Activated naive CD4-positive, alpha-beta T cell treated with anti-CD3 and anti-CD28 coated beads, Interleukin-2, amount 10 ng/mL, durations not matched to agents 7 days and 5 days (primary cell): ENCODE measurements around the gene BEGAIN.
A peak's percentile ranks its signal among the peaks of the same experiment; 100 is the strongest.

Experiments
- CTCF ChIA-PET: fragments of 350-600 bp; sonication (Branson Sonifier 250); formaldehyde crosslinking; loops from one replicate; lab custom pipeline; 2021; ENCODE audit warnings: antibody characterized with exemption; lab: Charles Lee
- DNase-seq: peaks from one replicate; pipeline ENCODE4 v3.0.0-alpha.2; 2020
- H3K27ac Mint-ChIP-seq: one replicate; pipeline ENCODE4 v1.8.0; 2021; ENCODE audit warnings: mild to moderate bottlenecking, moderate library complexity, mixed read lengths
- H3K27me3 Mint-ChIP-seq: one replicate; pipeline ENCODE4 v1.8.0; 2021; ENCODE audit warnings: mild to moderate bottlenecking, mixed read lengths
- H3K36me3 Mint-ChIP-seq: one replicate; pipeline ENCODE4 v1.8.0; 2021; ENCODE audit warnings: mixed read lengths
- H3K4me1 Mint-ChIP-seq: one replicate; pipeline ENCODE4 v1.8.0; 2021; ENCODE audit warnings: mixed read lengths
- H3K4me3 Mint-ChIP-seq: one replicate; pipeline ENCODE4 v1.8.0; 2021; ENCODE audit warnings: mild to moderate bottlenecking, moderate library complexity, mixed read lengths
- H3K9me3 Mint-ChIP-seq: one replicate; pipeline ENCODE4 v1.8.0; 2021; ENCODE audit warnings: mixed read lengths

BEGAIN gene

DNA sequence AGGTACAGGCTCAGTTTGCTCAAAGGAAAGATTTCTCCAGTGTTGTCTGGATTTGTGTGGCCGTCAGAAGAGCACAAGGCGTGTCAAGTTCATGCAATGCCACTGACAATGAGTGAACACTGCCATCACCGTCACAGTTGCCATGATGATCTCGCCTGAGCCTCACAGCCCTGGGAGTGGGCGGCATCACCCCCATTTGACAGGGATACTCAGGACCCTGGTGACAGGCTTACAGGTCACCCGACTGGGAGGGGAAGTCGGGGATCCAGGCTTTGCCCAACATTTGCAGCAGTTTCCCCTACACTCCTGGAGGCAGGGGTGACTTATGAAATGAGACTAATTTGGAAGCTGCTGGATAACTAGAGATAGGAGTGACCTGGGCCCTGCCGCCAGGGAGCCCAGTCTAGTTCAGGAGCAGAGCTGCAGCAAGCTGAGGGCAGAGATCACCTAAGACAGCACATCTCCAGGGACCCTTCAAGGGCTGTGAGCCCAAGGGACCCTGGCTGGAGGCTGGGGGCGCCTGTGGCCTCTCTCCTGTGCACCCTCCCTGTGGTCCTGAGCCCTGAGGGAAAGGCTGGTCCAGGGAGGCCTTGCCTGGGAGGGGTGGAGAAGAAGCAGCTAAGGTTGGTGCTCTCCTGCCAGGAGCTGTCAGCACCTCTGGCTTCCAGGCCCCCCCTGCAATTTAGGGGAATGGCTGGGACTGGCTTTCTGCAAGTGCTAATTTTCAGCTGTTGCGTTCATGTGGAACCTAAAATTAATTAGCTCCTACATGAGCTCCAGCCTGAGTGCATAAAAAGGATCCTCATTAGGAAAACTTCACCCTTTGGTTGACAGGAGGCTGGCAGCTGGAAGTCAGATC, 32.4 kb upstream of the BEGAIN start:
- no peak overlapping the region for H3K27ac Mint-ChIP-seq
- CTCF ChIA-PET = interaction anchor here (0.8 kb wide), 1 partner anchor 26 kb away, joined by 3 read pairs; no protein-coding TSS in a partner anchor
- no peaks in the 10 kb centered on the region for H3K36me3 Mint-ChIP-seq
- no peak for DNase-seq
- H3K27me3 Mint-ChIP-seq = peaks cover 85% of the 10 kb centered on the region
- peaks cover 16% of the 10 kb centered on the region for H3K4me1 Mint-ChIP-seq
- no peak overlapping the region for H3K4me3 Mint-ChIP-seq
- H3K9me3 Mint-ChIP-seq = no peaks in the 10 kb centered on the region

DNA sequence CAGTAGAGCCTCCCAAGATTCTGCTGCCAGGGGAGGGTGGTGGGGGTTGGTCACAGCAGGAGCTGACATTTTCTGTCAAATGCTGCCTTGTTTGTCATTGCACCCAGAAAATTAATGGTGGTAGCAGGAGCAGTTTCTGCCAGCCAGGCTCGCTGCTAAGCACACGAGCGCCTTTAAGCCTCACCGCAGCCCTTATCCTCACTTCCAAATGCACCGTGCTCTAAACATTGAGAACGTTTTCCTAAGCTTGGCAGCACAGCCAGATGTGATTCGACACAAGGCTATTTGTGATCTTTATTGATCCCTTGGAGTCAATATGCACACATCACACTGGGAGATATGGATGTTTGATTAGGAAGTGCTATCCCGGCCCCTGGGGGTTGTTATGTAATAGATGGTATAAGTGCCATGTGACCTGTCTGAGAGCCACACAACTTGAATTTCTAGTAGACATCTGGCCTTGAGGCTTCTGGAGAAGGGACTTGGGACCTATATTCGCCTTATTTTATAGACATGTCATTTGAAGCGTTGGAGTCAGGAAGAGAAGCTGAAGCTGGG, 31.6 kb upstream of the BEGAIN start:
- CTCF ChIA-PET = interaction anchor here (2.4 kb wide), 1 partner anchor 26 kb away, joined by 13 read pairs; no protein-coding TSS in a partner anchor
- no peak for DNase-seq
- H3K4me1 Mint-ChIP-seq = peaks cover 16% of the 10 kb centered on the region
- H3K27me3 Mint-ChIP-seq = peaks cover 81% of the 10 kb centered on the region
- no peak overlapping the region for H3K27ac Mint-ChIP-seq
- no peaks in the 10 kb centered on the region for H3K9me3 Mint-ChIP-seq
- no peaks in the 10 kb centered on the region for H3K36me3 Mint-ChIP-seq
- H3K4me3 Mint-ChIP-seq = no peak overlapping the region

DNA sequence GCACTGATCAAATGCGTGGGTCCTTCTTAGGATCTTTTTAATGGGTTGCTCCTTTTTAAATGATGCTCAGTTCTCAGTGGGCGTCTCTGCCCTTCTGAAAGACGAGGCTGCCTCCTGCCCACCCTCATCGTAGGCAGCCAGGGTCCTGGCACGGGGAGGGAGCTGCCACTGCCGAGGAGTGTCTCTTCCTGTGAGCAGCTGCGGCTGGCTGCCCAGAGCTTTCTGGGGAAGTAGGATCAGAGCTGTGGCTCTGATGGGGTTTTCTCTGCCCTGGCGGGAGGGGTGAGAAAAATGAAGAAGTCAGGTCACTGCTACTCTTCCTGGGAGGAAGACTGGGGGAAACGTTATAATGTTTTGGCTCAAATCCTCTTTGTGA, 31.1 kb upstream of the BEGAIN start:
- no peak for DNase-seq
- H3K36me3 Mint-ChIP-seq = no peaks in the 10 kb centered on the region
- H3K9me3 Mint-ChIP-seq = no peaks in the 10 kb centered on the region
- H3K4me3 Mint-ChIP-seq = no peak overlapping the region
- peaks cover 16% of the 10 kb centered on the region for H3K4me1 Mint-ChIP-seq
- CTCF ChIA-PET = interaction anchor here (2.4 kb wide), 1 partner anchor 27 kb away, joined by 13 read pairs; no protein-coding TSS in a partner anchor
- no peak overlapping the region for H3K27ac Mint-ChIP-seq
- H3K27me3 Mint-ChIP-seq = peaks cover 78% of the 10 kb centered on the region

DNA sequence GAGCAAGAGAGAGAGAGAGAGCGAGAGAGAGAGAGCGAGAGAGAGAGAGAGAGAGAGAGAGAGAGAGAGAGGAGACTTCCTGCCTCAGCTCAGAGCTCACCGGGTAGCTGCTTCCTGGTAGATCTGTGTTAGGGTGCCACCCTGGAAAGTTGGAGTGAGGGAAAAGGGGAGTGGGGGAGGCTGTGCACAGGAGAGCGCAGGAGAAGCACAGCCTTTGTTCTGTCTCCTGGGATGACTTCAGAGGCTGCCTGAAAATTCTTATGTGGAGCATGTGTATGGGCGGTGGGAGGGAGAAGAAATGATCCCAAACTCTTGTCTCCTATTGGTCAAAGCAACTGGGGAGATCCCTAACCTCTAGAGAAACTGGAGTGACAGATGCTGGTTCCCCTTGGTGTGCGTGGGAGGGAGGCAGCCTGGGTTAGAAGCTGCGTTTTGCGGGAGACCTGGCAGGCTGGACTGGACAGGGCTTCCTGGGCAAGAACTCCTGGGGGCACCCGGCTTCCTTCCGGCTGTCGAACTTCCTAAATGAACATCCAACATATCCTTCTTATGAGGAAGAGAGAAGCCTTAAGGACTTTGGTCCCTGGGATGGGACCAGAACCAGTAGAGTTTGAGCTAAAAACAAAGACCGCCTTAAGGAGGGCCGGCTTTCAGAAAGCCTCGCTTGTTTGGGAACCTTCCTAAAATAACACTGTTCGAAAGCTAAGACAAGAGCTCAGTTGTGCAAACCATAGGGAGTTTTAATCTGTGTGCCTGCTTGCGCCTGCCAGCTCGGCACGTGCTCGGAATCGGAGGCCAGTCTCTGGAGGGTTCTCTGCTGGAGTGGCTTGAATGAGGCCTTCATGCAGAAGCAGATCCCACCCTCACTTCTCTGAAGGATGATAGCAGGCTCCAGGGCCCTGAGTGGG, 30.4 kb upstream of the BEGAIN start:
- H3K36me3 Mint-ChIP-seq = no peaks in the 10 kb centered on the region
- peak overlapping the region; percentile 38 for H3K27ac Mint-ChIP-seq
- H3K4me1 Mint-ChIP-seq = peaks cover 16% of the 10 kb centered on the region
- H3K27me3 Mint-ChIP-seq = peaks cover 76% of the 10 kb centered on the region
- CTCF ChIA-PET = interaction anchor here (0.6 to 2.4 kb wide), 3 partner anchors 27 to 210 kb away, joined by 3 to 13 read pairs (median 7); no protein-coding TSS in a partner anchor
- H3K4me3 Mint-ChIP-seq = peak overlapping the region; percentile 5
- no peaks in the 10 kb centered on the region for H3K9me3 Mint-ChIP-seq
- peak; percentile 41 for DNase-seq

DNA sequence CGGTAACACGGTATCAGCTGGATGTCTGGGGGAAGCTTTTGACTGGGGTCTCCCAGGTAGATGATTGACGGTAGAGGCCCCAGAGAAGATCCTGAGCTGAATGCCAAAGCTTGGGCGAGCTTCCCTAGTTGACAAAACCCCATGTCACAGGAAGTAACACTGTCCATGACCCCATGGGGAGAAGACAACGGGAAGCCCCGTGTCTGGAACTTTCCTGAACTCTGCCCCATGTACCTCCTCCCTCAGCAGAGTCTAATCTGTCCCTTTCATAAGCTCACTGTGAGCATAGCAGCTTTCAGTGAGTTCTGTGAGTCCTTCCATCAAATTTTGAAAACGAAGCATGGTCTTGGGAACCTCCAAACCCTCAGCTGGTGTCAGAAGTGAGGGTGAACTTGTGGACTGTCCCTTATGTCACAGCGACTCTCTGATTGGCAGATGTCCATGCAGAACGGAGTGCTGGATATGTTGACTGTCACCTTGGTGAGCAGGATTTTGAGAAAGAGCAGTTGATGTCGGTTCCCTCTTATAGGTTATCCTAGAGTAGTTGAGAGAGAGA, 29.7 kb upstream of the BEGAIN start:
- H3K4me3 Mint-ChIP-seq = peak overlapping the region; percentile 5
- peaks cover 16% of the 10 kb centered on the region for H3K4me1 Mint-ChIP-seq
- no peaks in the 10 kb centered on the region for H3K36me3 Mint-ChIP-seq
- H3K9me3 Mint-ChIP-seq = no peaks in the 10 kb centered on the region
- H3K27ac Mint-ChIP-seq = peak overlapping the region; percentile 38
- CTCF ChIA-PET = interaction anchor here (0.6 to 2.4 kb wide), 3 partner anchors 28 to 209 kb away, joined by 3 to 13 read pairs (median 7); no protein-coding TSS in a partner anchor
- peaks cover 74% of the 10 kb centered on the region for H3K27me3 Mint-ChIP-seq
- DNase-seq = no peak

DNA sequence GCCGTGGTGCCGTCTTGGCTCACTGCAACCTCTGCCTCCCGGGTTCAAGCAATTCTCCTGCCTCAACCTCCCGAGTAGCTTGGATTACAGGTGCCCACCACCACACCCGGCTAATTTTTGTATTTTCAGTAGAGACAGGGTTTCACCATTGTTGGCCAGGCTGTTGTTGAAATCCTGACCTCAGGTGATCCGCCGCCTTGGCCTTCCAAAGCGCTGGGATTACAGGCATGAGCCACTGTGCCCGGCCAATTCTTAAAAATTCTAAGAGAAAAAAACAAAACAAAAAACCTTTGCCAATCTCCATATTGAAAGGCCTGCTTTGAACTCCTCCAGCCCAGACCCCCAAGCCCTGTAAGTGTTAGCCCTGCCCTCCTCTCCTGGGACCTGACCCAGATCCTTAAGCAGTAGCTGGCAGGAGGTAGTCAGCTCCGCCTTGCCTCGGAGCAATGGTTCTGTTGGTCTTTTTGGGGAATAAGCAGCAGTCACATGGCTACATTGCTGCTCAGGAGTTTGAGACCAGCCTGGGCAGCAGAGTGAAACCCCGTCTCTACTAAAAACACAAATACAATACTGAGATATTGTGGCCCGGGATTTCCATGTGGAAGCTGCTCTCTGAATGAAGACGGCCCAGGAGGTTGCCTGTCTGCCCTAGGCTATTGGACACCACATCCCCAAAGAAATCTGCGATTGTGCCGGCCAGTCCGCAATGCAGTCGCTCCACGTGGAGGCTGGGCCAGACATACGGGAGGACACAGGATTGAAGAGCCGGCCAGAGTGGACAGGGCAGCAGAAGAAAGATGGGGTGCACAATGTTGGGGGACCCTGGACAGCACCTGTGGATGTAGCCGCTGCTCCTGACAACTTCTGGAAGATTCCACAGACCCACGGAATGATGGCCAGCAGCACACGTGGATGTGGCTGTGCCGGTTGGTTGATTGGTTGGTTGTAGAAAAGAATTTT, 28.8 kb upstream of the BEGAIN start:
- H3K36me3 Mint-ChIP-seq = no peaks in the 10 kb centered on the region
- no peak overlapping the region for H3K4me3 Mint-ChIP-seq
- CTCF ChIA-PET = interaction anchor here (2.4 to 3.9 kb wide), 2 partner anchors 29 to 30 kb away, joined by 13 to 23 read pairs; no protein-coding TSS in a partner anchor
- H3K27me3 Mint-ChIP-seq = peaks cover 69% of the 10 kb centered on the region
- no peak overlapping the region for H3K27ac Mint-ChIP-seq
- H3K9me3 Mint-ChIP-seq = no peaks in the 10 kb centered on the region
- H3K4me1 Mint-ChIP-seq = peaks cover 16% of the 10 kb centered on the region
- no peak for DNase-seq

DNA sequence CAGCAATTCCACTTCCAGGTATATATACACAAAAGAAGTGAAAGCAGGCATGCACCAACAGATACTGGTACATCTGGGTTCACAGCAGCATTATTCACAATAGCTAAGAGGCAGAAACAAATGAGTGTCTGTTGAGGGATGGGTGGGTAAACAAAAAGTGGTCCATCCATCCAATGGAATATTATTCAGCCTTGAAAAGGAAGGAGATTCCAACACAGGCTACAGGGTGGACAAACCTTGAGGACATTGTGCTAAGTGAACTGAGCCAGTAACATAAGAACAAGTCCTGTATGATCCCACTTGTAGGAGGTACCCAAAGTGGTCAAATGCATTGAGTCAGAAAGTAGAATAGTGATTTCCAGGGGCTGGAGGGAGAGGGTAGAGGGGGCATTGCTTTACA, 27.6 kb upstream of the BEGAIN start:
- Mint-ChIP-seq H3K9me3 (no peaks in the 10 kb centered on the region), H3K4me3 (no peak overlapping the region), H3K36me3 (no peaks in the 10 kb centered on the region), H3K4me1 (peaks cover 16% of the 10 kb centered on the region), H3K27ac (no peak overlapping the region), H3K27me3 (peaks cover 57% of the 10 kb centered on the region)
- CTCF ChIA-PET = interaction anchor here (2.3 to 3.9 kb wide), 2 partner anchors 31 to 38 kb away, joined by 13 to 23 read pairs; no protein-coding TSS in a partner anchor
- no peak for DNase-seq

DNA sequence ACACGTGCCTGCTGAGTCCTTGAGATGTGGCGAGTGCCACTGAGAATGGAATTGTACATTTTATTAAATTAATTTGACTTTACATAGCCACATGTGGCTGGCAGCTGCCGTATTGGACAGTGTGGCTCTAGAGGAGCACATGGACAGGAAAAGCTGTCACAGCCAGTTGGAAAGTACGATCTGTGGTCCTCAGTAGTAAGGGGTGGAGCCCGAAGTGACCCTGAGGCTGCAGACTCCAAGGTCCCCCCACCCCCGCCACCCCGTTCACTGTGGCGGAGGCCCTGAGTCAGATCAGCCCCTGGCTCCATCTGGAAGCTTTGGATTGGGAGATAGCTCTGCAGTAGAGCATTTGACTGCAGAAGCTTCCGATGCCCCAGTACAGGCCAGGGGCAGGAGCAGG, 25.8 kb upstream of the BEGAIN start:
- H3K27me3 Mint-ChIP-seq = peaks cover 41% of the 10 kb centered on the region
- no peak overlapping the region for H3K4me3 Mint-ChIP-seq
- no peak overlapping the region for H3K27ac Mint-ChIP-seq
- no peak for DNase-seq
- H3K9me3 Mint-ChIP-seq = no peaks in the 10 kb centered on the region
- H3K36me3 Mint-ChIP-seq = no peaks in the 10 kb centered on the region
- CTCF ChIA-PET = interaction anchor here (2.3 to 3.9 kb wide), 2 partner anchors 33 to 40 kb away, joined by 13 to 23 read pairs; no protein-coding TSS in a partner anchor
- H3K4me1 Mint-ChIP-seq = peaks cover 11% of the 10 kb centered on the region

DNA sequence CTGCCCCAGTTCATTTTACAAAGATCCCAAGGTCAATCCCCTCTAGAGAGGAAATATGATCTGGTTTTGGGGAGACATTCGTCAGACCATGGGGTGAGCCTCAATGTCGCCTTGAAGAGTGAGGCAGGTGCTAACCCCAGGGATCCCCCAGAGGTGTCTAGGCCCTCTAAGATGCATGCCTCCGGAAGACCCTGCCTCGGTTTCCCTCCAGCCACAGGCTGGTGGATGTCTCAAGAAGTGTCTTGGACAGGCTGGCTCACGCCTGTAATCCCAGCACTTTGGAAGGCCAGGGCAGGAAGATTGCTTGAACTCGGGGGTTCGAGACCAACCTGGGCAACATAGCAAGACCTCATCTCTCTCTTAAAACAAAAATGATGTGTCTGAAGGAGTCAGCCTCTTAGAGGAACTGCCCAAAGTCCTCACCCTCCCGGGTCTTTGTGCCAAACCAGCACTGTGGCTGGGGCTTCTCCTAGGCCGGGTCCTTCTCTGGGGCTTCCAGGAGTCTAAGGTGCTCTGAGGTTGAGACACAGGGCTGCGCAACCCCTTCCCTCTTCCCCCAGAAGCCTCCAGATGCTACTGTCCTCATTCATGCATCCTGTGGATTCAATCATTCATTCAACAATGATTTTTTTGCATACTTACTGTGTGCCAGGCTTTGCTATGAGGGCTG, 24.7 kb upstream of the BEGAIN start:
- H3K27ac Mint-ChIP-seq = no peak overlapping the region
- H3K4me1 Mint-ChIP-seq = peaks cover under 1% of the 10 kb centered on the region
- peaks cover 38% of the 10 kb centered on the region for H3K27me3 Mint-ChIP-seq
- CTCF ChIA-PET = interaction anchor here (3.9 kb wide), 1 partner anchor 34 kb away, joined by 23 read pairs; no protein-coding TSS in a partner anchor
- no peaks in the 10 kb centered on the region for H3K9me3 Mint-ChIP-seq
- no peak overlapping the region for H3K4me3 Mint-ChIP-seq
- no peaks in the 10 kb centered on the region for H3K36me3 Mint-ChIP-seq
- no peak for DNase-seq

DNA sequence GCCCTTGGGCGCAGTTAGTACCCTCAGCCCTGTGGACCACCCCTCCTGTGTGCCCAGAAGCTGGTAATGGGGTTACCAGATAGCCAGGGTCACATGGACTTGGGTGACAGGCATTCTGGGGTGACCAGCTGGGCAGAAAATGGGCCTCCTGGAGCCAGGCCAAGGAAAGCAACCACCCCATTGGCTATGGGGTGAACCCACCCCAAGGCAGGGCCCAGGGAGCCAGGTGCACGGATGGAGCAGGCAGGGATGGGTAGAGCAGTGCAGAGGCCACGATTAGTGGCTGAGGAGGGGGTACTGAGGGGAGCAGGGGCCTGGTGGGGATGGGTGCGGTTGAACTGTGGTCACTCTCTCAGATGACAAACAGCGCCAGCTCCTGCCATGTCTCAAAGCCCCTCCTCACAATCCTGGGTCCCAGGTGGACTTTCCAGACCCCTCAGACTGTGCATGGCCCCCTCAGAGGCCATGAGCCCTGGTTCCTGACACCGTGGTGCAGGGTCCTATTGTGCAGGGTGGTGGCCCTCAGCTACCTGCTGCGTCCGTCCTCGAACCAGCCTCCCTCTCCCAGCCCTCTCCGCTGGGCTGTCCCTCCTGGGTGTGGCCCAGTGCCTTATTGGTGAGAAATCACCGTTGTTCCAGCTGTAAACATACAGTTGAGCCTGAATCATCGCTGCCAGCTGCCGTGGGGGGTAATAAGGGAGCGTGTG, 23.4 kb upstream of the BEGAIN start:
- H3K36me3 Mint-ChIP-seq = no peaks in the 10 kb centered on the region
- CTCF ChIA-PET = no interaction called here
- H3K9me3 Mint-ChIP-seq = no peaks in the 10 kb centered on the region
- DNase-seq = no peak
- peaks cover 37% of the 10 kb centered on the region for H3K27me3 Mint-ChIP-seq
- H3K27ac Mint-ChIP-seq = no peak overlapping the region
- no peak overlapping the region for H3K4me3 Mint-ChIP-seq
- no peaks in the 10 kb centered on the region for H3K4me1 Mint-ChIP-seq

DNA sequence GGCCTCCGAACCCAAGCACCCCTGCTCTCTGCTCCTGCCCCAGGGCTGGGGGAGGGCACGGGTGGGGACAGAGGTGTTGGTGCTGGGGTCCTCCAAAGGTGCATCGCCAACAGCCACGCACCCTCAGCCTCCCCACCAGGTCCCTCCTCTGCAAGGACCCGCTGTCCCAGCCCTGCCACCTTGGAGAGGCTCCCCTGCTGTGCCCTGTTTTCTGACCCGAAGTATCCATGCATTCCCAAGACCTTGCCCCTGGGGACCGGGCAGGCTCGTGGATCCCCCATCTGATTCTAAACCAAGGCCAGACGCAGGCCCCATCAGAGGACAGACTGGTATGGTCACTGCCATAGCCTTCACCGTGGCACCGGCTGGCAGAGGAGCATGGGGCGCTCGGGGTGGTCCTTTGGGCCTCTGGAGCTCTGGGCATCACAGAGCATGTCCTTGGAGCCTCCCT, 22.7 kb upstream of the BEGAIN start:
- H3K4me3 Mint-ChIP-seq = no peak overlapping the region
- no peaks in the 10 kb centered on the region for H3K4me1 Mint-ChIP-seq
- no peaks in the 10 kb centered on the region for H3K9me3 Mint-ChIP-seq
- no peak overlapping the region for H3K27ac Mint-ChIP-seq
- H3K27me3 Mint-ChIP-seq = peaks cover 40% of the 10 kb centered on the region
- CTCF ChIA-PET = no interaction called here
- H3K36me3 Mint-ChIP-seq = no peaks in the 10 kb centered on the region
- no peak for DNase-seq
